HG03565 (cell line): ENCODE measurements around the gene THADA.

Experiments
- ATAC-seq: cut with Tn5 transposase; IDR thresholded peaks from one replicate; pipeline ENCODE4 v1.9.1; 2021; ENCODE audit warnings: mild to moderate bottlenecking, moderate library complexity; ENCODE audit not compliant: unreplicated experiment

Gene THADA

DNA sequence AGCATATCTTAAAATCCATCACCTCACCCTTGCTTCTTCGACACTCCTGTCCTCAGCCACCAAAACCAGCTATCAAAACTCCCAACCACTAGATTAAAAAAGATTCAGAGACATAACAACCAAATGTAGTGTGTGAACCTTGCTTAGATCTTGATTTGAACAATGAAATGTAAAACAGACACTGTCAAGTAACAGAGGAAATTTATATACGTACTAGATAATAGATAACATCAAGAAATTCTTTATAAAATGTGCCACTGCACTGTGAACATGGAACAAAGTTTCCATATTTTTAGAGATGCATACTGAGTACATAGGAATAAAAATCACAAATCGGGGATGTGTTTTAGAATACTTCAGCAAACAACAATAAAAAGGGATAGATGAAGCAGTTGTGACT, 86.0 kb downstream of the THADA start:
- ATAC-seq: no peak

DNA sequence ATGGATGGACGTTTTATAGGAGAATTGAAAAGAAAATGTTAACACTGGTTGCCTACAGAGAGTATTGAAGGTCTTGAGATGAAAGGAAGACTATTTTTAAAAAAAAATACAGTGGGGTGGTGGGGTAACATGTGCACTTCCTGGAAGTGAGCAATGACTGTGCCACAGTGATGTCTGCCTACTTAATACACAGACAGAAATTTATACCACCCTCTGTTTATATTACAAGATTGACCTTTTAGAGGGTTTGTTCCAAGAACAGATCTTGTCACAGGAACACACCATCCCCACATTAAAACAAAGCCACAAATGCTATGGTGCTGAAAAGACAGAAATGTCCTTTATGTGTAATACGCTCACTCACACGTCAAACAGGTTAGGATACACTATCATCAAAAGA, 87.6 kb downstream of the THADA start:
- no peak for ATAC-seq

DNA sequence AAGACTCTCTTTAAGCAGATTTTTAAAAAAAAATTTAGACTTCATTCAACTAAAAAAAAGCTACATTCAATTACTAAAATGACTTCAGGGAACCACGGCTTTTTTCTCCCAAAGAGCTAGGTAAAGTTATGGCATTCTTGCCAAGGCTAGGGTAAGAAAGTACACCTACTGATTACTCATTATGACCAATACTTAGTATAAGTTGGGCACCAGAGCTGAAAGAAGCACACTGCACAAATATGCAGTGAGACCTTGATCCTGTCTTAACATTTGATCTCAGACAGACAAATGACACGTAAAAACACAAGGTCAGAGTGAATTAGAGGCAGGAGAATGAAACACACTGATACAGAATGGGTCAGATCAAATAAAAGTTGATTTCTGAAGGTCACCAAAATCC, 88.7 kb downstream of the THADA start:
- ATAC-seq: no peak

DNA sequence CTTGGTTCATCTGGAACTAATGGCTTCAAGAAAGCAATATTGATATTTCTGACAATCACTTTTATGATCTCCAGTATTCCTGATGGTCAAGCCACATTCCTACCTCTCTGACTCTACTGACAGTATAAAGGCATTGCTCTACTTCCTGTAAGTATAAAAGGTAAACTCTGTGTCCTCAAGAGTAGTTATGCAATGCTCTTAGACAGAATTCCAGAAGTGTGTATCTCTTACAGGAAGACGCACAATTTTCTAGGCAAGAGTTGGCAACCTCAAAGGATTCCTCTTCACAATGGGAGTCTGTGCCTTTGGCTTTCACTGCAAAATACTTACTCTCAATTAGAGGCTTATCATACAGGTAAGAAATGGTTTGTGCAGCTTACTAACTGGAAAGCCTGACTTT, 100.1 kb downstream of the THADA start:
- no peak for ATAC-seq

DNA sequence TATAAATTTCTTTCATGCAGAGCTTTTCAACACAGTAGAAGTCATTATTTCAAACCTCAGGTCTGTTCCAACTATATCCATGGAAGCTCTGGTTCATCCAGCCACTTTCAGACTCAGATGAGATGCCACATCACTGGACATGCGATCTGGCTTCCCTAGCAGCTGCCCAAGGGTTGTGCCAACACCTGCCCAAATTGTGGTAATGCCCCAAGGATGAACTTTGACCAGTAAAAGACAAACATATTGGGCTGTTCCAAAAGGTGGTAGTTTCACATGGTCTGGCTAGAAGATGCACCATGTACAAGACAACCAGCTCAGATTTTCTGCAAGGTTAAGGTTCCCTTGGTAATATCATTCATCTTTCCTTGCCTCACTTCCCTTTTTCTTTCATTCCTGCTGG, 101.9 kb downstream of the THADA start:
- no peak for ATAC-seq

DNA sequence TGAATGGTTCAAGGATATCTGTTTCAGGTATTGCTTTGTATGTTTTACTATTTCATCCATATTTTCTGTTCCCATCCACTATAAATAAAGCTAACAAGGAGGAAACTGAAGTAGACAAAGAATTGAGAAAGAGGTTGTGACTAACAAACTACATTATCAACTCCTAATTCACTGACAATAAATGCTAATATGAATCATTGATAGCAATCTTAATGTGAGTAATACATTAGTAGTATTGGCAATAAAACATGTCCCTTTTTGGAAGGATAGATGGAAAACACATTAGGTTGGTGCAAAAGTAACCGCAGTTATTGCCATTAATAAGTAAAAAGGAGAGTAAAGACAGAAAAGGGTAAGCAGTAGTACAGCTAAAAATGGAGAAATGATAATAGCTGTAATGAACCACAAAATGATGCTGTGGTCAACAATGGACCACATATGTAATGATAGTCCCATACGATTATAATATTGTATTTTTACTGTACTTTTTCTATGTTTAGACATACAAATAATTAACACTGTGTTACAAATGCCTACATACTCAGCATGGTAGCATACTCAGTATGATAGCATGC, 104.7 kb downstream of the THADA start:
- ATAC-seq: no peak

DNA sequence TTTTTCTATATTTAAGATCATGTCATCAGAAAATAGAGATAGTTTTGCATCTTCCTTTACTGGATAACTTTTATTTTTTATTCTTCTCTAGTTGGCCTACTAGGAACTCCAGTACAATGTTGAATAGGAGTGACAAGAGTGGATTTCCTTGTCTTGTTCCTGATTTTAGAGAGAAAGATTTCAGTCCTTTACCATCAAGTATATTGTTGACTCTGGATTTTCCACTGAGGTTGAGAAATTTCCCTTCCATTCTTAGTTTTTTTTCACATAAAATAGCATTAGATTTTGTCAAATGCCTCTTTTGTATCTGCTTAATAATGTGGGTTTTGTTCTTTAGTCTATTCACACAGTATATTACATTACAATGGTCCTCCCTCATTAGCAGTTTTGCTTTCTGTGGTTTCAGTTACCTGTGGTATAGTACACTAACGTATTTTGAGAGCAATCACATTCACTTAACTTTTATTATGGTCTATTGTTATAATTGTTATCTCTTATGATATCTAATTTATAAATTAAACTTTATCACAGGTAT, 105.5 kb downstream of the THADA start:
- no peak for ATAC-seq

DNA sequence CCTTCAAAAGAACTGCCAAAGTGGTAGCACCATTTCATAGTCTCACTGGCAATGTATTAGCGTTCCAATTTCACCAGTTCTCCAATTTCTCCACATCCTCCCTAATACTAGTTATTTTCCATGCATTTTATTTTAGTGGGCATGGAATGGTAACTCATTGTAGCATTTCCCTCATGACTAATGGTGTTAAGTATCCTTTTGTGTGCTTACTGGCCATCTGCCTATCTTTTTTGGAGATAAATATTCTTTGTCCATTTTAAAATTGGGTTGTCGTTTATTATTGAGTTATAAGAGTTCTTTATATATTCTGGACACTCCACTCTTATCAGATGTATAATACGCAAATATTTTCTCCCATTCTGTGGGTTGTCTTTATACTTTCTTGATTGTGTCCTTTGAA, 107.1 kb downstream of the THADA start:
- ATAC-seq: no peak

DNA sequence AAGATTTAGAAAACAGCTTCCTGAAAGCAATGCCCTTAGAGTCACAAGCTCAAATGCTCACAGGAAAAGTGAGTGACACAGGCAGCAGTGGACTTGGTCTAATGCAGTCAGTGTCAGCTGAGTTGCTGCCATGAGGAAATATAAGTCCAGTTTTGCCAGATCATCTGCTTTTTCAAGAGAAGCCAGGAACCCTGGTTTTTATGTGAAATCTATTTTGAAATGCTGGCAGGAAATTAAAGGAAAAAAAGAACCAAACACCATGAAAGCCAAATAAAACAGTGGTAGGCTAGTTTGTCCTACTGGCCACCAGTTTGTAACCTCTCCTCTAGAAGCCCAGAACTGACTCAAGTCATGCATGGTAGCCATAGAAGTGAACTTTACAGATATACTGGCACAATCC, 109.2 kb downstream of the THADA start:
- ATAC-seq: no peak

DNA sequence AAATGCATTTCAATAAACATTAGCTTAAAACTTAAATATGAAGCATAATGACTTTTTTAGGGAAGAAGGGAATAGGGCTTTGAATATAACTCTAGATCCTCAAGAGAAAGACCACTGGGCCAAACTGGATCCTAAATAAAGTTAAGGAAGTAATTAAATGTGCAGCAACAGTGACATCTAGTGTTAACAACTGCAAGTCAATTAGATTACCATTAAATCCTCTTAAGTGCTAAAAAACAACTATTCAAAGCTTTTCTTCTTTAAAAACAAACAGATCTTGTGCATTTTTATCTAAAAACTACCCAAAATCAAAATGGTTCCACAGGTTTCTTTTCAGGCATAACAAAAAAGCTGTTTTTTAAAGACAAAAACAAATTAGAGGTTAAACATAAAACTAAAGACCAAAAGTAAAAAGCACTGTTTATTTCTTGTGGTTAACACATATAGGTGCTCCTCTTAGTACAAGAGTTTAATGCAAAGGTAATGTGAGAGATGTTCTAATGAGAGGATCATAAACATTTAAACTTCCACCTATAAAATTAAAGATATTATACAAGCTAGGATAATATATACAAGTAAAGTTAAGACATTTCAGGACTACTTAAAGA, 111.4 kb downstream of the THADA start:
- ATAC-seq: no peak

DNA sequence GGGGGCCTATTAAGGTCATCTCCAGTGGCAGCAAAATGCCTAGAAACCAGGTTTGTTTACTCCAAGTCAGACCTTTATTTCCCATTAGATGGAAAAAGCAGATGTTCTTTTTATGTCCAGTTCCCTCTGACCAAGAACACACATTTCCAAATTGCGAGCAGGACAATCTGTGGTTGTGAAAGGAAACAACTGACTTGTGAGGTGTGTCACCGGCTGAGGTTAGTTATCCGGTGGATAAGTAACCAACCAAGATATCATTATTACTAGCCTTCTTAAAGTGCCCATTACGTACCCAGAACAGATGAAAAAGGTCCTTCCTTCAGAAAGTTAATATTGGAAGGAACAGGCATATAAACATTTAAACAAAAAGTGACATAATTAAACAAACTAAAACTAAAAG, 112.9 kb downstream of the THADA start:
- ATAC-seq: no peak

DNA sequence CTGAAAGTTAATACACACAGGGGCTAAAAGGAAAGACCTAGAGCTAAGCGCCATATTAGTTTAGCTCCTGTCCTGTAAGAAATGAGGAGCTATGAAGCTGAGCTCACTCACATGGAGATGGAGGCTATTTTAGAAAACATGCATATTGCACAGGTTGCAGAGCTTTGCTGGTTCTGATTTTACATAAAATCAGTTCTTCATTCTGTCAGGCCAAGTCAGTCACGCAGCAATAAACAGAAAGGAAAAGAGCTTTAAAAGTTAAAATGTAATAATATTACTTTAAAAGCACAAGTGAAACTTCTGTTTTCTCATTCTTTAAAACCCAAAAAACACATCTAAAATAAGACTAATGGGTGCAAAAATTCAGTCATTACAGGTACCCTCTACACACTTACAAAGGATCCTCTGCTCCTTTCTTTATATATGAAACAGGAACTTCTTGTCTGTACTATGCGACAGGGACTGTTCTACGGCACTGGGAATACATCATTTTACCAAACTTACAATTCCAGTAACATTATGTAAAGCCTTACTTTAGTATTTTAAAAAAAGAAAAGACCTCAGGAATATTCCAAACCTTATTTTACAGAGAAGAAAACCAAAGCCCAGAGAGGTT, 113.8 kb downstream of the THADA start:
- ATAC-seq: no peak

DNA sequence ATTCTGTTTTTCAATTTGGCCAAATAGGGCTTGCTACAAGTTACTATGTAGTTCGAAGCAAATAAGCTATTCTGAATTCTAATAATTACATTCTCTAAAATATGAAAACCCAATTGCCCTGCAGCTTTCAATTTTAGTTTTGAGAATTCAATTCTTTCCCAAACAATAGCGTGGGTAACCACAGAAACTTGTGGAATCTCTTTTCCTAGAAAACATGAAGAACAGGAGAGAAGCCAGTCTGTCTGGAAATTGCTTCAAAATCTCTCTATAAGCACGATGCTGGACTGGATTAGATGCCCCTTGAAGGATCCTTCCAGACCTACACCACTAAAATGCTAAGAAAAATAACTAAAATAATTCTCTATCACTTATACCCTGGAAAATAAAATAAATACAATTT, 115.0 kb downstream of the THADA start:
- no peak for ATAC-seq

DNA sequence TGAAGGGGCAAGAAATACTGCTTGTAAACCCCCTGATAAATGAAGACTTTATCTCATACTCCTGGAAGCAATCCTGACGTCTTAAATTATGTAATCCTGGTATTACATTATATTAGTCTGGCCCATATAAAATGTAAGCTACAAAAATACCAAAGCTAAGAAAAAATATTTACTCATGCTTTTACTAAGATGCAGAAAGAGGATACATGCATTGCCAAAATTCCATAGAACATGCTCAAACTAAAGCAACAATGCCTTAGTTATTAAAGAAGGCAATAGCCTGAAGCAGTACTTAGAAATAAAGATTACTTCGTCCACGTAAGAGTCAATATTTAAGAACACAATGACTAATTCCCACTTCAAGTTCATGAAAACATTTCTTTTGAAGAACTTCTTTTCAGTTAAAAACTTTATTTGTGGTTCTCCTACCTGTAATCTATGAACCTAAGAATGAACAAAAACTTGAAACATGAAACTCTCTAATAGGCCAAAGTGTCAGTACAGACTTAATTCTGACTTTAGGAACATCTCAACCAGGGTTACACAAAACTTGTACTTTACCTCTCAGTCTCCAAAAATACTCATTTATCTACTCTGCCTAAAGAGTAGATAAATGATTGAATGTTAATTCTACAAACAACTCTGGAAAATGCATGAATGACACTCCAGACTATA, 117.3 kb downstream of the THADA start:
- no peak for ATAC-seq

DNA sequence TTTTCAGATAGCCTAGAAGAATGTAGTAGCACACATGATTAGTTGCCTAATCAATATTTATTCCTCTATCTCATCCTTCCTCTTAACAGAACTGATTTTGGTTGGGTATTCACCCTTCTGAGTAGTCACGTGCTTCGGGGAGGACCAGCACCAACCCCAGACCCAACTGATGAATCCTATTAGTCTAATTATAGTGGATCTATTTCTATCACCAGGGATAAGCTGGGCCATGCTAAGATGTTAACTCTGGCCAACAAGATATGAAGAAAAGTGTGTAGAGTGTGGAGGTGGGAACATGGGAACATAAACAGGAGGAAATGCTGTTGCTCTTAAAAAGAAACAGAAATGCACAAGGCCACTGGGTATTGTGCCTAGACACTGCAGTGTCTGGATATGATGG, 119.9 kb downstream of the THADA start:
- ATAC-seq: no peak

DNA sequence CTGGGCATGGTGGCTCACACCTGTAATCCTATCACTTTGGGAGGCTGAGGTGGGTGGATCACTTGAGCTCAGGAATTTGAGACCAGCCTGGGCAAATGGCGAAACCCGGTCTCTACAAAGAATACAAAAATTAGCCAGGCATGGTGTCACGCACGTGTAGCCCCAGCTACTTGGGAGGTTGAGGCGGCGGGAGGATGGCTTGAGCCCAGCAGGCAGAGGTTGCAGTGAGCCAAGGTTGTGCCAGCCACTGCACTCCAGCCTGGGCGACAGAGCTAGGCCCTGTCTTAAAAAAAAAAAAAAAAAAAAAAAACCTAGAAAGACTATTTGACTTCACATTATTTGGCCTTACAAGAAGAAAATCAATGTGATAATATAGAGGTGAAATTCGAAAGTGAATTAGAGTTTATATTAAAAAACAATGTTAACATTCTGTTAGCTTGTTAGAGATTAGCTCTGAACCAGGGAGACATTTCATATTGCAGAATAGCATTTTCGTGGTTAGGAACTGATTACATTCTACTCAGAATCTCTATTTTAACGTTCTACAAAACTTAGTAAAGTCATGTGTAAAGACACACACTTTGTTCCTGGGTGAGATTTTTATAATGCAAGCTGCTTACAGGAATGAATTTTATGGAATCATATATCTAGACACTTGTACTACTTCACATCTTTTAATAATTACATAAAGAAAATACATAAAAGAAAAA, 120.5 kb downstream of the THADA start:
- ATAC-seq: no peak

DNA sequence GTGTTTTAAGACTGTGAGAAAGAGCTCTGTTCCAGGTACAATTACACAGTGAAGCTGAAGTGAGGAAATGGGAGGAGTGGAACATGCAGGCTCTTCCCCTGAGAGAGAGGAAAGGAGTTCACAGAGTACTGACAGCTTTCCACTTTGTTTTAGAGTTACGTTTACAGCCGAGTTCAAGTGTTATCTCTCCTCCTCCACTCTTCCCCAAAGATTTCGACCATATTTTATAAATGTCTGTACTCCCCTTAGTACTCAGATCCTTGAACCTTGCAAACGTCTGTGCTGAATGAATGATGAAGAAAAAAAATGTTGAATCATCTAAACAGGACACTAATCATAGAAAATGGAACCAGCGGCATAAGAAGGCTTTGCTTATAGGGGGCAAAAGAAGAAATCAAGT, 121.6 kb downstream of the THADA start:
- ATAC-seq: no peak

DNA sequence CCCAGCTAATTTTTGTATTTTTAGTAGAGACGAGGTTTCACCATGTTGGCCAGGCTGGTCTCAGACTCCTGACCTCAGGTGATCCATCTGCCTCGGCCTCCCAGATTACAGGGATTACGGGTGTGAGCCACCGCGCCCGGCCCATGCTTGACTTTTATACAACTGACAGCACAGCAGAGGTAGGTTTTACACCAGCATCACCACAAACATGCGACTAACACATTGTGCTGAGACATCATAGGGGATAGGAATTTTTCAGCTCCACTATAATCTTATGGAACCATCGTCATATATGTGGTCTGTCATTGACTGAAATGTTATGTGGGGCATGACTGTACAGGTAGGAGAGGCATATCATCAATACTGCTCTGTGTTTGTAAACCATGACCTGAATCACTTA, 122.1 kb downstream of the THADA start:
- ATAC-seq: no peak

DNA sequence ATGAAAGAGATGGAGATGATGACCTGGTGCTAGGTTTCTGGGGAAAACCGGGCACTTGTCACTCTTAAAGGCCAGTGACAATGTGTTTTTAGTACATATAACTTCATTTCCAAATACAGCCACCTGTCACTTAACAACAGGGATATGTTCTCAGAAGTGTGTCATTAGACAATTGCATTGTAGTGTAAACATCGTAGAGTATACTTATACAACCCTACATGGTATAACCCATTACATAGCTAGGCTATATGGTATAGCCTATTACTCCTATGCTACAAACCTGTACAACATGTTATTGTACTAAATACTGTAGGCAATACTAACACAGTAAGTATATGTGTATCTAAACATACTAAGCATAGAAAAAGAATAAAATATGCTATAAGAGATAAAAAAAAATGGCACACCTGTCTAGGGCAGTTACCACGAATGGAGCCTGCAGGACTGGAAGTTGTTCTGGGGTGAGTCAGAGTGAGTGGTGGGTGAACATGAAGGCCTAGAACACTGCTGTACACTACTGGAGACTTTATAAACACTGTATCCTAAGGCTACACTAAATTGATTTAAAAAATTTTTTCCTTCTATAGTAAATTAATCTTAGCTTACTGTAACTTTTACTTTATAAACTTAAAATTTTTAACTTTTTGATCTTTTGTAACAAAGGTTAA, 123.2 kb downstream of the THADA start:
- ATAC-seq: no peak

DNA sequence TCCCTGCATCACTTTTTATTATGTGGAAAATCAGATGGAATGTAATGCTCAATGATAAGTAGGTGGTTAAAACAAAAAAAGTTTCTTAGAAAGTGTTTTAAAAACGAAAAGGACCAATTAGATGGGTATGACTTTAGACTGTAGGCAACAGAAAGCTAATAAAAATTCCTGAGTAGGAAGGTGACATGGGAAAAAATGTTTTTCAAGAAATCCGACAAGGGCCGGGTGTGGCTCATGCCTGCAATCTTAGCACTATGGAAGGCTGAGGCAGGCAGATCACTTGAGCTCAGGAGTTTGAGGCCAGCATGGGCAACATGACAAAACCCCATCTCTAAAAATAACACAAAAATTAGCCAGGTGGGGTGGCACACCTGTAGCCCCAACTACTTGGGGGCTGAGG, 126.1 kb downstream of the THADA start:
- ATAC-seq: no peak

DNA sequence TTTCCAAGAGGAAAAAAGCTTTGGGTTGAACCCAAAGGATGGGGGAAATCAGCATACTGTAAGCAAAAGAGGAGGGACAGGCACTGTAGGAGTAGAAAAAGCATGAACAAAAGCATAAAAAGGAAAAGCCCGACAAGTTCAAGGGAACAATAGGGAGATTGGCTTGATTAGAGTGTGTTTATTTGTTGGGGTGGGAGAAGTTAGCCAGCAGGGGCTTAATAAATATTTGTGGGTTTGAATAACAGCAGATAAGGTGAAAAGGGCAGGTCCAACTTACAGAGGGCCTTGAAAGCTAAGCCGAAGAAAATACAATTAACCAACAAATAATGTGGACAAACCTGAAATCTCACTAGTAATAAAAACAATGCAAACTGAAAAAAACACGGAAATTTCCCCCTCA, 126.7 kb downstream of the THADA start:
- no peak for ATAC-seq
